Esophagus (tissue), 2 donors: Measurements from ENCODE around the gene RAD50. TPM values are rescaled to one million over a fixed set of nuclear protein-coding genes. Genes with fewer than 3 reads are reported as not detected.

Experiments used
- H3K27ac ChIP-seq, 2 donors: one replicate each; pipeline ENCODE4 v1.5.1; 2013; ENCODE audit warnings: low read depth in 2 of 2, mild to moderate bottlenecking in 2 of 2, inconsistent platforms in 1 of 2, low read length in 1 of 2, moderate library complexity in 1 of 2
- H3K27me3 ChIP-seq, 2 donors: one replicate each; pipeline ENCODE4 v1.6.1; 2013; ENCODE audit warnings: low read length in 2 of 2, control low read depth in 1 of 2, mild to moderate bottlenecking in 1 of 2; ENCODE audit not compliant: insufficient read depth in 2 of 2, control insufficient read depth in 1 of 2
- H3K36me3 ChIP-seq, 2 donors: one replicate each; pipeline ENCODE4 v1.6.1; 2013; ENCODE audit warnings: low read length in 1 of 2; ENCODE audit not compliant: control insufficient read depth in 2 of 2, insufficient read depth in 2 of 2
- H3K4me1 ChIP-seq, 2 donors: one replicate each; pipeline ENCODE4 v1.6.1; 2013; ENCODE audit warnings: low read length in 1 of 2; ENCODE audit not compliant: control insufficient read depth in 2 of 2, insufficient read depth in 2 of 2
- H3K4me3 ChIP-seq, 2 donors: one replicate each; pipeline ENCODE4 v1.5.1; 2013; ENCODE audit warnings: low read length in 2 of 2, mild to moderate bottlenecking in 2 of 2, low read depth in 1 of 2, moderate library complexity in 1 of 2
- H3K9me3 ChIP-seq, 2 donors: one replicate each; pipeline ENCODE4 v1.6.1; 2013; ENCODE audit warnings: mild to moderate bottlenecking in 2 of 2, low read depth in 1 of 2, low read length in 1 of 2, moderate library complexity in 1 of 2; ENCODE audit not compliant: control insufficient read depth in 2 of 2, insufficient read depth in 1 of 2
- WGBS, 2 donors: extraction: QIAGEN DNeasy Blood & Tissue Kit; methylation state at CpG; one replicate each; pipeline ENCODE4 v1.1.7; 2013; 5-methylcytosine and 5-hydroxymethylcytosine counted together
- polyA plus RNA-seq, 2 donors: library from polyadenylated mRNA; stranded (reverse); fragments of 200-250 nt; gene quantifications; one replicate each; pipeline ENCODE4 v1.2.3, GENCODE V29; 2013
- donor health status: healthy with polysubstance abuse.
- donor health status: Bipolar disorder and iron deficiency.

RAD50 gene
- polyA plus RNA-seq, 2 donors, result 6.2 to 8.5 TPM

DNA sequence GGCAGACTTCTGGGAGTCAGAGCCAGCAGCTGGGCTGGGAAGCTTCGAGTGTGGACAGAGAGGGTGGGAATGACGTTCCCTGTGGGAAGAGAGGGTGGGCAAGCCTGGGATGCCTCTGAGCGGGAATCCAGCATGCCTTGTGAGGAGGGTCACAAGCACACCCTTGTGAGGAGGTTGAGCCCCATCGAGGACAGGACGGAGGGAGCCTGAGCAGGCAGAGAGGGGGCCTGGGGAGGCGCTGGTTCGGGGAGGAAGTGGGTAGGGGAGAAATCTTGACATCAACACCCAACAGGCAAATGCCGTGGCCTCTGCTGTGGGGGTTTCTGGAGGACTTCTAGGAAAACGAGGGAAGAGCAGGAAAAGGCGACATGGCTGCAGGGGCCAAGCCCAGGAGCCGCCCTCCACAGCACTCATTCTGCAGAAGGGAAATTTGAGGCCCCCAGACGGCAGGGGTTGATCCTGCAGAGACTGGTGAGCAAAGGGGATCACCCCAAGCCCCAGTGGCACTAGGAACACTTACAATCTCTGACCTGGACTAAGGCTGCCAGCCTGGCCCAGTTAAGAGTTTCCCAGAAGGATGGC is 100.1 kb downstream of the RAD50 start:
- H3K9me3 ChIP-seq, result no peaks in the 10 kb centered on the region
- H3K27me3 ChIP-seq, result peaks cover 0 to 4% of the 10 kb centered on the region in 2 donors
- no peak overlapping the region for H3K4me3 ChIP-seq
- H3K4me1 ChIP-seq, result peaks cover 5 to 8% of the 10 kb centered on the region in 2 donors
- WGBS, 2 donors, result 63 to 71% methylated on average over 12 of the region's 12 CpGs
- no peak overlapping the region for H3K27ac ChIP-seq
- H3K36me3 ChIP-seq, result no peaks in the 10 kb centered on the region

DNA sequence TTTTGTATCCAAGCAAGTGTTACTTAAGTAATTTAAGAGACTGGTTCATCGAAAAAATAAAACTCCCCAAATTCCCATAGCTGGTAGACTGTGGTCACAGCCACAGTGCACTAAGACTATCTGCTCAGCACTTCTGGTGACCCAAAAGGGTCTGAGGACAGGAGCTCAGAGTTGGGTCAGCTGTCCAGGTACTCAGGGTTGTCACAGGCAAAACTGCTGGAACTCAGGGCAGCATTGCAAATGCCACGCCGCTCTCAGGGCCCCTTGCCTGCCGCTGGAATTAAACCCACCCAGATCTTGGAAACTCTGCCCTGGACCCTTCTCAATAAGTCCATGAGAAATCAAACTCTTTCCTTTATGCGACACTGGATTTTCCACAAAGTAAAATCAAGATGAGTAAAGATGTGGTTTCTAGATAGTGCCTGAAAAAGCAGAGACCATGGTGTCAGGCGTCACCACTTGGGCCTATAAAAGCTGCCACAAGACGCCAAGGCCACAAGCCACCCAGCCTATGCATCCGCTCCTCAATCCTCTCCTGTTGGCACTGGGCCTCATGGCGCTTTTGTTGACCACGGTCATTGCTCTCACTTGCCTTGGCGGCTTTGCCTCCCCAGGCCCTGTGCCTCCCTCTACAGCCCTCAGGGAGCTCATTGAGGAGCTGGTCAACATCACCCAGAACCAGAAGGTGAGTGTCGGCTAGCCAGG is 101.1 kb downstream of the RAD50 start, which contains the start of gene IL13:
IL13 (plus strand) TSS at position 498 of the 705 bp plus-strand sequence; CDS start at position 512, 14 bp downstream.
- H3K36me3 ChIP-seq, result no peaks in the 10 kb centered on the region
- H3K27ac ChIP-seq, result no peak within 1 kb of the TSS
- H3K9me3 ChIP-seq, result no peaks in the 10 kb centered on the region
- no peak within 1 kb of the TSS for H3K4me3 ChIP-seq
- WGBS, 2 donors, result 93 to 95% methylated on average over 12 of the region's 12 CpGs
- peaks cover 5 to 8% of the 10 kb centered on the region in 2 donors for H3K4me1 ChIP-seq
- H3K27me3 ChIP-seq, result peaks cover 0 to 4% of the 10 kb centered on the region in 2 donors

DNA sequence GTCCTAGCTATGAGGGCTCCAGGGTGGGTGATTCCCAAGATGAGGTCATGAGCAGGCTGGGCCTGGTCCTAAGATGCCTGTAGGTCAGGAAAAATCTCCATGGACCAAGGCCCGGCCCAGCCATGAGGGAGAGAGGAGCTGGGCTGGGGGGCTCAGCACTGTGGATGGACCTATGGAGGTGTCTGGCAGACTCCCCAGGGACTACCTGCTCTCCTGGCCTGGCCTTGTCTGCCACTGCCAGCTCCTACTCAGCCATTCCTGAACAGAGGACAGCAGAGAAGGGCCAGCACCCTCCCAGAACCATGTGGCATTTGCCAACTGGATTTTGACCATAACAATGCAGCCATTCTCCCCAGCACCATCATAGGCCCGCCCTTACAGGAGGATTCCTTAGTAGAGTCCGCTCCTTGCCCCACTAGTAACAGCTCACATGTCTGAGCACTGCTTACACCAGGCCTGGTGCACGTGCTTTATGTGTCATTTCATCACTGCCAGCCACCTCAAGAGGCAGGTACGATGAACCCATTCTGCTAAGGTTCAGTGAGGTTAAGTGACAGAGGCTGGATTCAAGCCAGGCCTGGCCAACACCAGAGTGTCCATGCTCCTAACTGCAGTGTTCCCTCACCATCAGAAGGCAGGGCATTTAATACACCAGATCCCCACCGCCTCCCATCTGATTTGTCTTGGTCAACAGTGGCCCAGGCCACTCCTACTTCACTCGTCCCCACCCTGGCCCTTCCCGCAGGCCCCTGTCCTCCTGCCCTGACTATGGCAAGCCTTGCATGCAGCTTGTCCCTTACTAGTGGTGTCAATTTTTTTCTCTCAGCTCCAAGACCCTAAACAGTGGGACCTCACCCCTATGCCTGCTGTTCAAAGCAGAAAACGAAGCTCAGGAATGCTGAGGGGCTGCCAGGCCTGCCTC is 101.9 kb downstream of the RAD50 start:
- 88 to 91% methylated on average over 9 of the region's 9 CpGs for WGBS, 2 donors
- H3K36me3 ChIP-seq, result no peaks in the 10 kb centered on the region
- no peaks in the 10 kb centered on the region for H3K9me3 ChIP-seq
- peaks cover 0 to 4% of the 10 kb centered on the region in 2 donors for H3K27me3 ChIP-seq
- H3K4me3 ChIP-seq, result no peak overlapping the region
- H3K4me1 ChIP-seq, result peaks cover 5 to 8% of the 10 kb centered on the region in 2 donors
- H3K27ac ChIP-seq, result no peak overlapping the region

DNA sequence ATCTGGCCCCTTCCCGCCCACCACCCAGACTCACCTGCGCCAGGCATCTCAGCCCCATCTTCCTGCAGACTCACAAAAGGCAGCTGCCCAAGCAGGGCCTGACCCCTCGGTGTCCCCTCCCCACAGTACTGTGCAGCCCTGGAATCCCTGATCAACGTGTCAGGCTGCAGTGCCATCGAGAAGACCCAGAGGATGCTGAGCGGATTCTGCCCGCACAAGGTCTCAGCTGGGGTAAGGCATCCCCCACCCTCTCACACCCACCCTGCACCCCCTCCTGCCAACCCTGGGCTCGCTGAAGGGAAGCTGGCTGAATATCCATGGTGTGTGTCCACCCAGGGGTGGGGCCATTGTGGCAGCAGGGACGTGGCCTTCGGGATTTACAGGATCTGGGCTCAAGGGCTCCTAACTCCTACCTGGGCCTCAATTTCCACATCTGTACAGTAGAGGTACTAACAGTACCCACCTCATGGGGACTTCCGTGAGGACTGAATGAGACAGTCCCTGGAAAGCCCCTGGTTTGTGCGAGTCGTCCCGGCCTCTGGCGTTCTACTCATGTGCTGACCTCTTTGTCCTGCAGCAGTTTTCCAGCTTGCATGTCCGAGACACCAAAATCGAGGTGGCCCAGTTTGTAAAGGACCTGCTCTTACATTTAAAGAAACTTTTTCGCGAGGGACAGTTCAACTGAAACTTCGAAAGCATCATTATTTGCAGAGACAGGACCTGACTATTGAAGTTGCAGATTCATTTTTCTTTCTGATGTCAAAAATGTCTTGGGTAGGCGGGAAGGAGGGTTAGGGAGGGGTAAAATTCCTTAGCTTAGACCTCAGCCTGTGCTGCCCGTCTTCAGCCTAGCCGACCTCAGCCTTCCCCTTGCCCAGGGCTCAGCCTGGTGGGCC is 103.1 kb downstream of the RAD50 start:
- WGBS, 2 donors, result 88 to 89% methylated on average over 23 of the region's 23 CpGs
- Histone ChIP-seq H3K4me3 (no peak overlapping the region), H3K36me3 (no peaks in the 10 kb centered on the region), H3K4me1 (peaks cover 5 to 8% of the 10 kb centered on the region in 2 donors), H3K27me3 (peaks cover 0 to 4% of the 10 kb centered on the region in 2 donors), H3K9me3 (no peaks in the 10 kb centered on the region), H3K27ac (no peak overlapping the region)

DNA sequence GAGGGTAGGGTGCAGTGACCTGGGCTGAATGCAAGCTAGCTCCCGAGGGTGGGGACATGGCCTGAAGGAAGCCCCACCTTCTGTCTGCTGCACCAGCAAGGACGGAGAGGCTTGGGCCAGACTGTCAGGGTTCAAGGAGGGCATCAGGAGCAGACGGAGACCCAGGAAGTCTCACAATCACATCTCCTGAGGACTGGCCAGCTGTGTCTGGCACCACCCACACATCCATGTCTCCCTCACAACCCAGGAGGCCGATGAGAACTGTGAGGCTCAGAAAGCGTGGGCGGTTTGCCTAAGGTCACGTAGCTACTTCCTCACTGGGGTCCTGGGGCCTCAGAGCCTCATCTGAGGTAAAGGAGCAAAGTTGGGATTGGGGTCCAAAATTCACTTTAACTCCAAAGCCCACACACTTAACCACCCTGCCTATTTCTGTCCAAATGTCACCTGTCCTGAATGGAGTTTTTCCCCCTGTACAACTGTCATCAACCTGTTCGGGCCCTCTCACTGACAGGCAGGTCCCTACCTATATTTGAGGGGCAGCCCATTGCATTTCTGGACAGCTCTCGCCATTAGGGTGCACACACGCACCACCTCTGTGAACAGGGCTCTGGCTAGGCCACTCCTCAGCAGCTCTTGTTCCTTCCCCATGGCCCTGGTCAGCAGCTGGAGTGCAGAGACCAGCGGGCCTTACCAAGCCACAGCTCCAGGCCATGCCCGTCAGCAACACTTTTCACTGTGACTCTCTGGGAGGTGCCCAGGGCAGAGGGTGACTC is 104.6 kb downstream of the RAD50 start:
- no peaks in the 10 kb centered on the region for H3K9me3 ChIP-seq
- 82 to 83% methylated on average over 12 of the region's 12 CpGs for WGBS, 2 donors
- H3K36me3 ChIP-seq, result no peaks in the 10 kb centered on the region
- peaks cover 0 to 4% of the 10 kb centered on the region in 2 donors for H3K27me3 ChIP-seq
- H3K4me1 ChIP-seq, result peaks cover 0 to 1% of the 10 kb centered on the region in 2 donors
- no peak overlapping the region for H3K4me3 ChIP-seq
- no peak overlapping the region for H3K27ac ChIP-seq

DNA sequence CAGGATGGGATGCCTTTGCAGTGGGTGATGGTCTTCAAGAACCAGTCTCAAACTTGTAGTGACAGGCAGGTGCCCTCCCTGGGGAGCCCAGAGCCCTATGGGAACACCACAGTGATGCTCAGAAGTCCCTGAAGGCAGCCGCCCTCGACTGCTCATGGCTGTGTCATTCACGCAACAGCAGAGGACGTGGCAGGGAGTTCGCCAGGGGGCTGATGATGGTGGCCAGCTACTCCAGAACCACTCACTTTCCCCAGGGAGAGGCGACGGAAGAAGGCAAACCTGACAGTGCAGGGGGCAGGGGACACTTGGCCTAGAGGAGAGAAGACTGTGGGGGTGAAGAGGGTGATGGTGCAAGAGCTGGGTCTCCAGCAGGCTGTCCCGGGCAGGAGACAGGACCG is 105.2 kb downstream of the RAD50 start:
- no peaks in the 10 kb centered on the region for H3K4me1 ChIP-seq
- H3K27me3 ChIP-seq, result no peaks in the 10 kb centered on the region
- H3K27ac ChIP-seq, result no peak overlapping the region
- H3K36me3 ChIP-seq, result no peaks in the 10 kb centered on the region
- WGBS, 2 donors, result 95 to 96% methylated on average over 9 of the region's 9 CpGs
- H3K9me3 ChIP-seq, result no peaks in the 10 kb centered on the region
- no peak overlapping the region for H3K4me3 ChIP-seq

DNA sequence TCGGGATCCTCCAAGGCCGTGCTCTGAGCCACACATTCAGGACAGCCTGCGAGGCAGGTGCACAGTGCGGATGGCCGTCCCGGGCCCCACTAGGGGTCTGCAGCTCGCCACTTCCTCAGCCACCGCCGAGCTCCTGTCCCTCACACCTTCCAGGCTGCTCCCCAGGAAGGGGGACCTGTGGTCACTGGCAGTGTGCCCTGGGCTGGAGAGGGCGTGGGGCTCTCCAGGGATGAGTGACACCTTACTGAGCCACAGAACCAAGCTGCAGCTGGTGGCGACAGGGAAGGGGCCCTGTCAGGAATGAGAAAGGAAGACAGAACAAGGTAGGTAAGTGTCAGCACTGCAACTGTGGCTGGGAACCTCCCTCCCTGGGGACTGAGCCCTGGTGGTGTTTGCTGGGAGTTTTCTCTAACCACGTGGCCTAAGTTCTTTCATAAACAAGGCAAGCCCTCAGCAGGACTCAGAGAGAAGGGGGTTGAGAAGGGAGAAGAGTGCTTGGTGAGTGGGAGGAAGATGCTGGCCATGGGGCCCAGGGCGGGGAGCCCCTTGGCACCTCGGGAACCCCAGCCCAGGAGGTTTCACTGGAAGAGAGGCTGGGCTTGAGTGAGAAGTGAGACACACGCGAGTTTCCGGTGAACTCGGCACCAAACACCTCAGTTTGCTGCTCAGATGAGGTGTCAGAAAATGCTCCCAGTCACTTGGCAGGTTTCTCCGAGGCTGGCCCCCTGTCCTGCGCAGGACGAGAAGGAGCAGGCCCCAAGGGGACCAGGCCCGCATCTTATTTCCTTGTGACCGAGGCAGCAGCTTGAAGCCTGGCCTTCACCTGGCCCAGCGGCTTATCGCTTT is 106.4 kb downstream of the RAD50 start:
- H3K27ac ChIP-seq, result no peak overlapping the region

More for the DNA sequence above, 106.4 kb downstream of the RAD50 start:
- Histone ChIP-seq H3K4me1 (no peaks in the 10 kb centered on the region), H3K27me3 (no peaks in the 10 kb centered on the region), H3K9me3 (no peaks in the 10 kb centered on the region), H3K36me3 (no peaks in the 10 kb centered on the region), H3K4me3 (no peak overlapping the region)
- WGBS, 2 donors, result 73 to 79% methylated on average over 25 of the region's 25 CpGs
